ENCODE data around the gene ZSCAN5A.

ZSCAN5A gene

DNA sequence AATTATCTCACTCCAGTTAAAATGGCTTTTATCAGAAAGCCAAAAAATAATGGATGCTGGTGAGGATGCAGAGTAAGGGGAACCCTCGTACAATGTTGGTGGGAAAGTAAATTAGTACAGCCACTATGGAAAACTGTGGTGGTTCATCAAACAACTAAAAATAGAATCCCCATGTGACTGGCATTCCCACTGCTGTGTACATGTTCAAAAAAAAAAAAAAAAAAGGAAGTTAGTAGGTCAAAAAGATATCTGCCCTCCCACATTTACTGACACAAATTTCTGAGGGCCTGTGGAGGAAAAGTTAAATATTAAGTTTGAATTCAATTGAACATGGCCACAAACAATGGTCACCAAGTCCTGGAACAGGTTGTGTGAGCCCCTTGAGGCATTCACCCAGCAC is 9.8 kb upstream of the ZSCAN5A start:
- POLR2A ChIA-PET, result no interaction called here
- DNase-seq (ENCODE audit: extremely low spot score), result no peak
- CTCF ChIA-PET, result interaction anchor here (1.7 kb wide), 1 partner anchor 9 kb away, joined by 5 read pairs; no protein-coding TSS in a partner anchor
- TF ChIP-seq CTCF (IDR thresholded peaks at IDR 0.05; ENCODE audit: control extremely low read depth, extremely low read depth, low read depth, missing control alignments), result no peak

GRCh38 chr19:56321989-56322440 is 7.4 kb upstream of the ZSCAN5A start:
- TF ChIP-seq CTCF (IDR thresholded peaks at IDR 0.05; ENCODE audit: control extremely low read depth, extremely low read depth, low read depth, missing control alignments), result no peak
- DNase-seq (ENCODE audit: extremely low spot score), result peak; percentile 24
- POLR2A ChIA-PET, result no interaction called here
- CTCF ChIA-PET, result interaction anchor here (1.0 to 2.3 kb wide), 5 partner anchors 11 to 69 kb away, joined by 3 to 20 read pairs (median 6); no protein-coding TSS in a partner anchor

DNA sequence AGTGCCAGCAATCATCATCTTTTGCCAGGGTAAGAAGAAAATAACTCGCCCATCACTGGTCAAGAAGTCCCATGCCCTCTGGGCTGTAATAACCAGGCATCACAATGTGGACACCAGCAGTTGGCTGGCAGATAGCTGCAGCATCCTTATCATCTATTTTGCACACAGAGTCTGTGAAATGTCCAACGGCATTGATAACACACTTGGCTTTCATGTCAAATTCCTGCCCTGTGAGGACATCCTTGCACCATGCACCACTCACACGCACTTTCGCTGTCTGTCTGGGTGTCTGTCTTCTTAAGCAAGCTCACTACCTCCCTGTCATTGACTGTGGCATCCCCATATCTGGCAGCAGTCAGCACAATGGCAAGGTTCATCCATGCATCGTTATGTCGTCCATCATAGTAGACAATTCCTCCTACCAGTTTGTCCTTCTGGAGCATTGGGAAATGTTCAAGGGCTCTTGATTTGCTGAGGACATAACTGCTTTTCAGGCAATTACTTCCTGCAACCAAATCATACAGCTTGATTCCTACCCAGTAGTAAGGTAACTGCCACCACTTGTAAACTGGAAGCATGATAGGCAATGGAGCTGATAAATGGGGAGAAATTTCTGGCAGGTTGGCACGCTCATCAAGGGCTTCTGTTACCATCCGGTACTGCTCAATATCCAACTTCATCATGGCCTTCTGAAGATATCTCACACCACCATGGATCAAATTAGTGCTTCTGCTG is 6.8 kb upstream of the ZSCAN5A start:
- no peak for DNase-seq (ENCODE audit: extremely low spot score)
- POLR2A ChIA-PET, result no interaction called here
- CTCF ChIA-PET, result interaction anchor here (1.0 to 2.3 kb wide), 5 partner anchors 12 to 68 kb away, joined by 3 to 20 read pairs (median 6); no protein-coding TSS in a partner anchor
- no peak for TF ChIP-seq CTCF (IDR thresholded peaks at IDR 0.05; ENCODE audit: control extremely low read depth, extremely low read depth, low read depth, missing control alignments)

- no peak for DNase-seq (ENCODE audit: extremely low spot score)
- no peak for TF ChIP-seq CTCF (IDR thresholded peaks at IDR 0.05; ENCODE audit: control extremely low read depth, extremely low read depth, low read depth, missing control alignments)
- CTCF ChIA-PET, result interaction anchor here (2.2 kb wide), 1 partner anchor 10 kb away, joined by 6 read pairs; no protein-coding TSS in a partner anchor
- POLR2A ChIA-PET, result no interaction called here
Measured at GRCh38 chr19:56319991-56320390, 5.4 kb upstream of the ZSCAN5A start.

DNA sequence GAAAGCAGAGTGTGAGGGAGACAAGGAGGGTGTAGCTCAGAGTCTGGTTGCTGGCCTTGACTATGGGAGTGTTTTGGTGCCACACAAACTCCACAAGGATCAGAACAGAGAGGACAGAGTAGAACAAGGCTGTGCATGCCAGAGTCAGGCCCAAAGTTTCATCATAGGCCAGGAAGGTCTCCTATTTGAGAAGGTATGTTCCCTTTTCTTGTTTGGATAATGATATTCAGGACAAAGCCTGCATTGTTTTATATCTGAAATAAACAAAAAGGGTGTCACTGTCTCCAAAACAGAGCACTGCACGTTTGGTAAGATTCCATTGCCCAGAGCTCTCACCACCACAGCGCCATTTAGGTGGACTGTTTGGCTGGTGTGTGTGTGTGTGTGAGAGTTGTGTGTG is 3.1 kb upstream of the ZSCAN5A start:
- no peak for DNase-seq (ENCODE audit: extremely low spot score)
- ChIA-PET POLR2A (no interaction called here), CTCF (interaction anchor here (1.1 to 2.2 kb wide), 5 partner anchors 8 to 685 kb away, joined by 3 to 13 read pairs (median 6); no protein-coding TSS in a partner anchor)
- no peak for TF ChIP-seq CTCF (IDR thresholded peaks at IDR 0.05; ENCODE audit: control extremely low read depth, extremely low read depth, low read depth, missing control alignments)

DNA sequence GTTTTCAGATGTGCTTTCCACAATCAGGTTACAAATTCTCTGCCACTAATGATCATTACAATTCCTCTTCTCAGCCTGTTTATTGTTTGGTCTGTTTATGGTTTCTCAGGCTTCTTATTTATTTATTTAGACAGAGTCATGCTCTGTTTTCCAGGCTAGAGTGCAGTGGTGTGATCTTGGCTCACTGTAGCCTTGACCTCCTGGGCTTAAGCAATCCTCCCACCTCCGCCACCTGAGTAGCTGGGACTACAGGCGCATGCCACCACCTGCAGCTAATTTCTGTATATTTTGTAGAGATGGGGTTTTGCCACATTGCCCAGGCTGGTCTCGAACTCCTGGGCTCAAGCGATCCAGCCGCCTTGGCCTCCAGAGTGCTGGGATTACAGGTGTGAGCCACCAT is 2.1 kb upstream of the ZSCAN5A start:
- no peak for TF ChIP-seq CTCF (IDR thresholded peaks at IDR 0.05; ENCODE audit: control extremely low read depth, extremely low read depth, low read depth, missing control alignments)
- DNase-seq (ENCODE audit: extremely low spot score), result no peak
- POLR2A ChIA-PET, result no interaction called here
- CTCF ChIA-PET, result no interaction called here
